Astrocyte of the cerebellum (primary cell): ENCODE results near the gene SCNN1B.
A peak's percentile ranks its signal among the peaks of the same experiment; 100 is the strongest.

ENCODE experiments used
- DNase-seq: peaks from one replicate; pipeline ENCODE4 v3.0.0-alpha.2; 2011; ENCODE audit warnings: low read depth
- H3K4me3 ChIP-seq: 2 replicates; pipeline ENCODE4 v1.5.1; 2011; ENCODE audit warnings: mild to moderate bottlenecking, low read depth, low read length, moderate library complexity
- in situ Hi-C: cut with HindIII; loops from 2 replicates; pipeline ENCODE4 v1.10.0; 2017; ENCODE audit warnings: low sequenced_read_pairs
- TF ChIP-seq, protein P1 (sequence below): IDR thresholded peaks from 2 replicates; pipeline ENCODE4 v1.5.1; 2012; ENCODE audit warnings: low read length, low read depth, moderate library complexity, mild to moderate bottlenecking; ENCODE audit errors: missing control alignments

Gene SCNN1B

DNA sequence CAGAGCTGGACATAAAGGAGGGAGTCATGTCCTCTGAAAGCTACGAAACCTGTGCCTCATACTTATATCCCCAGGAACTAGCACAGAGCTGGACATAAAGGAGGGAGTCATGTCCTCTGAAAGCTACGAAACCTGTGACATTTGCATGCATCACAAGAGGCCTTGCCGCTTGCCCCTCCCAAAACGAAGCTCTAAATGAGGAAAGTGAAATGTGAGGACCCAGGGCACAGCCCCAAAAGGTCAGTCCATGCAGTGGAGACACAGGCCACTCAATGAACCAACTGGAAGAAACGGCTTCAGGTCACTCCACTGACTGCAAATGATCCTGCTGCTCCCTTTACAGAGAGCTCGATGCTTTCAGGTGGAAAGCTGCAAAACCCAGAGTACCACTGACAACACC, 112.6 kb downstream of the SCNN1B start:
- in situ Hi-C loops, result no loop called here
- H3K4me3 ChIP-seq, result no peak overlapping the region
- no peak for DNase-seq
- TF ChIP-seq, protein P1, sequence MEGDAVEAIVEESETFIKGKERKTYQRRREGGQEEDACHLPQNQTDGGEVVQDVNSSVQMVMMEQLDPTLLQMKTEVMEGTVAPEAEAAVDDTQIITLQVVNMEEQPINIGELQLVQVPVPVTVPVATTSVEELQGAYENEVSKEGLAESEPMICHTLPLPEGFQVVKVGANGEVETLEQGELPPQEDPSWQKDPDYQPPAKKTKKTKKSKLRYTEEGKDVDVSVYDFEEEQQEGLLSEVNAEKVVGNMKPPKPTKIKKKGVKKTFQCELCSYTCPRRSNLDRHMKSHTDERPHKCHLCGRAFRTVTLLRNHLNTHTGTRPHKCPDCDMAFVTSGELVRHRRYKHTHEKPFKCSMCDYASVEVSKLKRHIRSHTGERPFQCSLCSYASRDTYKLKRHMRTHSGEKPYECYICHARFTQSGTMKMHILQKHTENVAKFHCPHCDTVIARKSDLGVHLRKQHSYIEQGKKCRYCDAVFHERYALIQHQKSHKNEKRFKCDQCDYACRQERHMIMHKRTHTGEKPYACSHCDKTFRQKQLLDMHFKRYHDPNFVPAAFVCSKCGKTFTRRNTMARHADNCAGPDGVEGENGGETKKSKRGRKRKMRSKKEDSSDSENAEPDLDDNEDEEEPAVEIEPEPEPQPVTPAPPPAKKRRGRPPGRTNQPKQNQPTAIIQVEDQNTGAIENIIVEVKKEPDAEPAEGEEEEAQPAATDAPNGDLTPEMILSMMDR, result no peak

DNA sequence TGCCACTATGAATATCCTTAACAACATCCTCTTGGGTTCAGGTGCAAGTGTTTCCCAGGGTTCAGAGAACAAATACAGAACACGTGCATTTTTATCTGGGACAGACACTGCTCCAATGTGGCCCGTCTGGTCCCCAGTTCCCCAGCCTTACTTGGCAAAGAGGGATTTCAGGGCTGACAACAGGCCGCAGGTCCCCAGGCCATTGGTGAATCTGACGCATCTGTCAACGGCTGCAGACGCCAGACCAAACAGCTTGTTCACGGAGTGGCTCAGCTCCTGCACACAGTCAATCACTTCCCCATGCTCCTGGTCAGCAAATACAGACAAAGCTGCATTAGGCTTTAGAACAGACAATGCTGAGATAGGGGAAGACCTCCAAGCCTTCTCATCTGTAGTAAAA, 114.7 kb downstream of the SCNN1B start:
- TF ChIP-seq, protein P1, result no peak
- no peak for DNase-seq
- in situ Hi-C loops, result no loop called here
- H3K4me3 ChIP-seq, result no peak overlapping the region

DNA sequence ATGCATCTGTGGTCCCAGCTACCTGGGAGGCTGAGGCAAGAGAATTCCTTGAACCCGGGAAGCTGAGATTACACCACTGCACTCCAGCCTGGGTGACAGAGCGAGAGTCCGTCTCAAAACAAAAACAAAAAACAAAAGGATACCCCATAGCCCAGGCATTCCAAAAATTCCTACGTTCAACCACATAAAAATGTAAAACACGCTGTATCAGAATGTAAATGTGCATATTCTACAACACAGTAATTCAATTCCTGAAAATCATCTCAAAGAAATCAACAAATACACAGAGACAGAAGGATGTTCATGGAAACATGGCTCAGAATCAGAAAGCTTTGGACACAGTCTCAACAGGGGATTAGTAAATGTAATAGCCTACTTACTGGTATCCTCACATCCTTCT, 117.9 kb downstream of the SCNN1B start:
- in situ Hi-C loops, result no loop called here
- TF ChIP-seq, protein P1, result no peak
- no peak overlapping the region for H3K4me3 ChIP-seq
- DNase-seq, result no peak

DNA sequence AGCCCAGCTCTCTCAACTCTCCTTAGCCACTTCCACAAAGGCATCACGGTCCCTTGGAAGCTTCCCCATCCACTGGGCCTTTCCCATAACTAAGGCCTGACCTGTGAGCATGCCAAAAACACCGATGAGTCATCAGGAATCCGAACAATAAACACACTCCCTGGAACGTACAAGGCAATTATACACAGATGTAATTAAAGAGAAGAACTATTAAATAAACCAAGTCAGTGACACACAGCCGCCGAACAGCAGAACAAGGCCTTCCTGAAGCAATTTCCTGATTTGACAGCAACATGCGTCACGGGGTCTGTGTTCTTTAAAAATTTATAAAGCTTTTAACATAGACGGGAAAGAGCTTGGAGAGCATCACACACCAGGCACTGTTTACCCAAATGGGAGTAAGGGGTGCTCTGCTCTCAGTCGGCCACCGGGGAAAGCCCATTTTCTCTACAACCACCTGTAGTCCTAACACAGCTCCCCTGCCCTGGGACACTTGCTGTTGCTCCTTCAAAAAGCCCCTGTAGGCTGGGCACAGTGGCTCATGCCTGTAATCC, 121.5 kb downstream of the SCNN1B start:
- DNase-seq, result peak; percentile 98
- in situ Hi-C loops, result no loop called here
- H3K4me3 ChIP-seq, result no peak overlapping the region
- TF ChIP-seq, protein P1, result no peak

DNA sequence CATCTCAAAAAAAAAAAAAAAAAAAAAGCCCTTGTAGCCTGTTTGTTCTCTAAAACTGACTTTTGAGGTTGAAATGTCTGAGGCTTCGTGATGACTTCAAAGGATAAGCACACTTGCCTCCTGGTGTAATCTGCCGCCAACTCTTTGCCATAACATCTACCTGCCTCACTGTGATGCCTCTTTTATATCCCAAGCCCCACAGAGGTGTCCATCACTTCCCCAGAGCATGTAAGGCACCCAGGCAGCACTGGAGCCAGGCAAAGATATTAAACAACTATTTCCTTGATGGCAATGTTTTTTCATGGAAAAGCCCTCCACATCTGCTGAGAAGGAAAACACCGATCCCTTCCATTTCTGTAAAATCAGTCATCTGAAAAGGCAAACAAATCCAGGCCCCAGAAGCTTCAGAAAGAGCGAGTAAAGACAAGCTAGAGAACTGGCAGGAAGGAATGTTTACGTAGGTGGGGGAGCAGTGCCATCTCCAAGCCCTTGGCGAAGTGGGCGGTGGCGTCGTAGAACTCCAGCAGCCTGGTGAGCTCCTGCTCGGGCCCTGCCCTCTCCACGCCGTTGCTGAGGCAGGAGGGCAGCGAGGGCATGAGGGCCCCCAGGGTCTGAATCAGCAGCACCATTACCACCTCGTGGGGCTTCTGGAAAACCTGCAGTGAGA, 122.3 kb downstream of the SCNN1B start:
- TF ChIP-seq, protein P1, result no peak
- DNase-seq, result no peak
- in situ Hi-C loops, result no loop called here
- no peak overlapping the region for H3K4me3 ChIP-seq

DNA sequence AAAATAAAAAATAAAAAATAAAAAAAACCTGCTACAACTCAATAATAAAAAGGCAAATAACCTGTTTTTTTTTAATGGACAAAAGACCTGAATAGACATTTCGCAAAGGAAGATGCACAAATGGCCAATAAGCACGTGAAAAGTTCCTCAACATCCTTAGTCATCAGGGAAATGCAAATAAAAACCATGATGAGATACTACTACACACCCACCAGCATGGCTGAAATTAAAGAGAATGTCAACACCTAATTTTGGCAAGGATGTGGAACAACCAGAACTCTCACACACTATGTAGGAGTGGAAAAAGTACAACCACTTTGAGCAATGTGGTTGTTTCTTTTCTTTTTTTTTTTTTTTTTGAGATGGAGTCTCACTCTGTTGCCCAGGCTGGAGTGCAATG, 126.2 kb downstream of the SCNN1B start:
- TF ChIP-seq, protein P1, result no peak
- in situ Hi-C loops, result loop anchor here (25.0 kb wide), 1 partner anchor 241 kb away; the partner anchor contains the start of gene SCNN1G
- no peak for DNase-seq
- no peak overlapping the region for H3K4me3 ChIP-seq
